GM12874 (cell line): ENCODE measurements around the gene UGT3A1.

Experiments
- CTCF ChIP-seq: IDR thresholded peaks from 2 replicates; pipeline ENCODE4 v1.5.1; 2011; ENCODE audit warnings: low read depth, mild to moderate bottlenecking, control low read depth, low read length, moderate library complexity; ENCODE audit not compliant: insufficient read depth

UGT3A1 gene

GRCh38 chr5:35921930-35922329, 69.3 kb downstream of the UGT3A1 start:
- TF ChIP-seq CTCF: no peak

GRCh38 chr5:35920890-35921289, 70.3 kb downstream of the UGT3A1 start:
- TF ChIP-seq CTCF: no peak

GRCh38 chr5:35919191-35919590, 72.0 kb downstream of the UGT3A1 start:
- no peak for TF ChIP-seq CTCF

- no peak for TF ChIP-seq CTCF
Observed at GRCh38 chr5:35908814-35909213, 82.4 kb downstream of the UGT3A1 start.

- TF ChIP-seq CTCF: no peak
Observed at GRCh38 chr5:35908228-35908627, 83.0 kb downstream of the UGT3A1 start.

GRCh38 chr5:35904443-35905132, 86.6 kb downstream of the UGT3A1 start:
- TF ChIP-seq CTCF: no peak

GRCh38 chr5:35903631-35904203, 87.5 kb downstream of the UGT3A1 start:
- no peak for TF ChIP-seq CTCF
